GM19455 (cell line): ENCODE measurements around the gene ALG12.

ENCODE experiments used
- ATAC-seq: cut with Tn5 transposase; IDR thresholded peaks from one replicate; pipeline ENCODE4 v1.9.1; 2021; ENCODE audit not compliant: unreplicated experiment

Gene ALG12

DNA sequence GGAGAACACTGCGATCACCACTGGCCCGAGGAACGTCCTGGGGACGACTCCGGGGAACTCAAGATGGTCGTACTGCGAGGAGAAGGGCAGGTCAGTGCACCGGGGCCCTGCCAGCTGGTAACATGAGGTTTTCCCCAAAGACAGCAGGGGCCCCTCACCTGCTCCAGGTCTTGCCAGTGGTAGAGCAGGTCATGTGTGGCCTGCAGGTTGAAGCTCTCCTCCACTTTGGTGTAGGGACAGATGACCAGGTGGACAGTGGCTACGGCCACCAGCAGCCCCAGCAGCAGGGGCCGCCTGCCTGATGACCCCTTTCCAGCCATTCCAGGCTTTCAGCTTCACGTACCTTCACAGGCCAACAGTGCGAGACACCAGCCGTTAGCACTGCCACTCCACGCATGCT is 4.8 kb downstream of the ALG12 start:
- ATAC-seq = no peak

DNA sequence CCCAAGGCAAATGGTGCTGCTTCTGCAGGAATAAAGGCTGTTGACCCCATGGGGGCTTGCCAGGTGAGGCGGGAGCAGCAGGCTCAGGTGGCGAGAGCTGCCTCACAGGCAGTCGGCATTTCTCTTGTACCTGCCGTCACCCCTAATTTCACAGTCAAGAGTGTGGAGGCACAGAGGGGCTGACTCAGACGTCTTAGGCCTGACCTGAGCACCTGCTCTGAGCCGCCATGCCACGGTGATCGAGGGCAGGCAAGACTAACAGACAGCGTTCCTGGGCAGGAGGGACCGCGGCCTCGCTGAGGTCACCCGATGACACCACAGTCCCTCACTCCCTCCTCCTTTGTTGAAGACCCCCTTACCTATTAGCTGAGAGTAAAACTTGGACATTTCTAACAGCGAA is 5.2 kb downstream of the ALG12 start:
- no peak for ATAC-seq

- no peak for ATAC-seq
These were observed 6.2 kb downstream of the ALG12 start for GRCh38 chr22:49911881-49912625.

- no peak for ATAC-seq
These were observed 7.7 kb downstream of the ALG12 start for GRCh38 chr22:49910229-49911155.

- ATAC-seq = no peak
These were observed 8.6 kb downstream of the ALG12 start for GRCh38 chr22:49909476-49910205.

DNA sequence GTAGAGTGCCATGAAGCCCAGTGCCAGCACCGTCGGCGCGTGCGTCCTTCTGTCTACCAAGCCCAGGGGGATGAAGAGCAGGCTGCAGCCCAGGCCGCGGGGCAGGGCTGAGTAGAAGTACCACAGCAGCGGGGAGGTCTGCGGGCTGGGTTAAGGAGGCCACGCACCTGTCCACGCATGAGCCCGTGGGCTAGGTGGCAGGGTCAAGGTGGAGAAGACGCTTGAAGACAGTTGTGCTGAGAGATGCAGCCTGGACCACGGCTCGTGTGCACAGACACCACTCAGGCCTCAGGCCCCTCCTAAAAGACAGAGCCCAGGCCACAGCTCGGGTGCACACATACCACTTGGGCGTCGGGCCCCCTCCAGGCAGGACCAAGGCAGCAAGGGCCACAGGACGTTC is 10.4 kb downstream of the ALG12 start:
- ATAC-seq = no peak

DNA sequence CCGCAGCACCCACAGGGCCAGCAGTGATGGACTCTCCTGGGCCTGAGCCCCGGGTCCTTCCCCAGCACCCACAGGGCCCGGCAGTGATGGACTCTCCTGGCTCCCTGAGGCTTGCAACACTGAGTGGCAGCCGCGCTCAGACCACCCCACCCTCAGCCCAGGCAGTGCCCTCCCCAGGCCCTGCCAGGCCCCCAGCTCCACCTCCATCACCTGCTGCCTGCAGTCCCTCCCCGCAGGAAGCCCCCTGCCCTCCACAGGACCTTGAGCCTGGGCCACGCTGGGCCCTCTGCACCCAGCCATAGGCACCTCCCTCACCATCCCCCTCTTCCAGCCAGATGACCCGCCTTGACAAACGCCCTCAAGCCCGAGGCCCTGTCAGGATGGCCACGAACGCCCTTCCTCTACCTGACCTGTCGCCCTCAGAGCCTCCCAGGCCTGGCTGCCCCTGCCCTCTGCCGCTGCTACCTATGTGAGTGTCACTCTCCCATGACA is 11.4 kb downstream of the ALG12 start:
- ATAC-seq = no peak

GRCh38 chr22:49906071-49906798 is 12.0 kb downstream of the ALG12 start:
- no peak for ATAC-seq

GRCh38 chr22:49905465-49905864 is 12.8 kb downstream of the ALG12 start:
- ATAC-seq = no peak

DNA sequence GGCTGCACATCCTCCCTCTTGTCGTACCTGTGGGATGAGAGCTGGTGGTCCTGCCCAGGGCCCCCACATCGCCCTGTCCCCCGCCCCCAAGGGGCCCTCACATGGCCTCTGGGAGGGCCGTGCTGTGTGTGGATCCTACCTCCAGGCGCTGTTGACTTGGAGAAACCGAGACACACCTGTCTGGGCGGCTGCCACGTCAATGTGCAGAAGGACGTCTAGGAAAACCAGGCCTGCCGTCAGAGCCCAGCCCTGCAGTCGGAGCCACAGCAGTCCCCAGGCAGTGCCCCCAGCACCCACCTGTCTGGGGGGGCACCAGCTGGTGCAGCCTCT is 14.2 kb downstream of the ALG12 start:
- ATAC-seq = no peak

- no peak for ATAC-seq
These were observed 14.8 kb downstream of the ALG12 start for GRCh38 chr22:49903322-49904039.

DNA sequence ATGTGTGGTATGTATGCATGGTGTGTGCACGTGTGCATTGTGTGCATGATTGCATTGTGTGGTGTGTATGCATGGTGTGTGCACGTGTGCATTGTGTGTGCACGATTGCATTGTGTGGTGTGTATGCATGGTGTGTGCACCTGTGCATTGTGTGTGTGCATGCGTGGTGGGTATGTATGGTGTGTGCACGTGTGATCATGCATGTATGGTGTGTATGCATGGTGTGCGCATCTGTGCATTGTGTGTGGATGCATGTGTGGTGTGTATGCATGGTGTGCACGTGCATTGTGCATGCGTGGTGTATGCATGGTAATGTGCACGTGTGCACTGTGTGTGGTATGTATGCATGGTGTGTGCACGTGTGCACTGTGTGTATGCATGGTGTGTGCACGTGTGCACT is 16.8 kb downstream of the ALG12 start:
- no peak for ATAC-seq

DNA sequence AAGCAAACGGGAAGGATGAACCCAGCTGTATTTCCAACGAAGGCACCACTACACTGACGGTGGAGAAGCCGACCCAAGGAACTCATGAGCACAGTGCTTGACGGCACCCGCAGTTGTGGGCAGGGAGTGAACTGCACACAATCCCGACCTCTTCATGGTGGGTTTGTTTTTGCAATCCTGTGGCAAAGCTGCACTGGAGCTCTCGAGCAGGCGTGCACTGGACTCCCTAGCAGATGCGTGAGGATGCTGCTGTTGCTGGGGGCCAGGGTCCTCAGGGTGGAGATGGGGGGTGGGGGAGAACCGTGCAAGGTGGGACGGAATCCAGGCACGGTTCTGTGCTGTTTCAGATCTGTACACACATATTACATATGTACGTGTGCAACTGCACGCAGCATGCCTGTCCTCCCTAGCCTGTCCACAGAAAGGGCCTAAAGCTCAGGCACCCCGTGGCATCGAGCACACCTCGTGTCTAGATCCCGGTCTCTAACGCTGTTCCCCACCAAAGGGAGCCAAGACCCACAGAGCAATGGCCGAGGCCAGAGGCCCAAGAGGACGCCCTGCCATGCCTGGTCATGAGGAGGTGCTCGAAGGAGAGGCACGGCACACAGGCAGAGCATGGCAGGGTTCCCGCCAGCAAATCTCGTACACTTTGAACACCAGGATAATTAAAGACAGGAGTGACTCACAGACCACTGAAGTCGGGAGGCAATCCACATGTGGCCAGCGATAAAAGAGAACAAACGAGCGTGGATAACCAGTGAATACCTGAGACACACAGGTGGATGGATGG is 17.6 kb downstream of the ALG12 start:
- no peak for ATAC-seq

GRCh38 chr22:49899530-49899929 is 18.7 kb downstream of the ALG12 start:
- no peak for ATAC-seq

GRCh38 chr22:49897015-49897684 is 21.1 kb downstream of the ALG12 start:
- no peak for ATAC-seq

- no peak for ATAC-seq
These were observed 22.0 kb downstream of the ALG12 start for GRCh38 chr22:49896201-49896600.

DNA sequence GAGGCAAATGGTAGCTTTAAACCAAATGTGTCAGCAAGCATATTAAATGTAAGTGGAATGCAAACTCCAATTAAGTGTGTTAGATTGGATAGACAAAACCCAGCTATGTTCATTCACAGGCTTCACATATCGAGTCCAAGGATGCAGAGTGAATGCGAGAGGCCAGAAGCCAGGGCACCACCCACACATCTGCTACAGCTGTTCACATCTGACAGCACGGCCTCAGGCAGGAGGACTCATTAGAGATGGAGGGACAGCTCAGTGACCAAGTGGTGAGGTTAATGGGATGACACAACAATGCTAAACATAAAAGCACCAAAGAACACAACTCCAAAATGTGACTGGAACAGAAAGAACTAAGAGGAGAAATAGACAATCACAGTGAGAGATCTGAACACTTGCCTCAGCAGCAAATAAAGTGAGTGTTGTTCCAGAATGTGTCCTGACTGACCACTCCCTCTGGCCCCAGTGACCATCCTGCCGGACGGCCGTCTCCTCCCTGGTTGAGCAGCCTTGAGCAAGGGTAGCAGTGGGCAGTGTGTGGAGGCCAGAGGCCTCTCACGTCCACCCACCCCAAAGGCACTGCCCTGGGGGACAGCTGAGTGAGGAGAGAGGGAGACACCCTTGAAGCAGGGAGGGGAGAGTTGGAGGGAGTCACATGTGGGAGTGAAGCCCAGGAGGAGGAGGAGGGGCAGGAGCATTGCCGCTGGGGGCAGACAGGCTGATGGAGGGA is 23.8 kb downstream of the ALG12 start:
- no peak for ATAC-seq

DNA sequence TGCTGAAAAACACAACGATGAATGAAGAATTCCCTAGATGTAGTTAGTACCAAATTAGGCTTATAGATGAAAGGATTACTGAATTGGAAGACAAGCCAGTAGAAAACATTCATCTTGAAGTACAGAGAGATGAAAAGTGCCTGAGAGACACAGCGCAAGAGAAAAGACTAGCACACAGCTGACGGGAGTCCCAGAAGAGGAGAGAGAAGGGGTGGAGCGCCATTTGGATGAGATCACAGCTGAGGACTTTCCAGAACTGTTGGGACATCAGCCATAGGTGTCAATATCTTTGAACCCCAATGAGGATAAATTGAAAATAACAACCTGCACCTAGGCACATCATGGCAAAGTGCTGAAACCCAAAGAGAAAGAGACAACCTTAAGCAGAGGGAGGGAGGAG is 25.2 kb downstream of the ALG12 start:
- no peak for ATAC-seq
